ENCODE results near the gene ZNF587.

DNA sequence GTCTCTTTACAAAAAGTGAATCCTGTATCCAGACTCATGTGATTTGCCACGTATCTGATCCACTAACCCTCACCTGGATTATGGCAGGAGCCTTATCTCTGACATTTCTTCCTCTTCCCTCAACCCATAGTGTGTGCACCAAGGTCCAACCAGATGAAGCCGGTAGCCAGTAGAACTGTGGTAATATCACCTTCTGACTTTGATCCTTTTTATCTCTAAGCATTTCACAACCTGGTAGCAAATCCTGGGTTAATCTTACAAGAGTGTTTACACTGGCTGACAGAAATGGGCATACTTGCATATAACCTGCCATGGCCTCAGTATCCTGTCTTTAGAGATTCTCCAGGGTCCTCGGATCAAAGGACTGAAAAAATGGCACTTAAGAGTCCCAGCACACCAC lies 64.9 kb downstream of the ZNF587 start:
- TF ChIP-seq, protein P1, sequence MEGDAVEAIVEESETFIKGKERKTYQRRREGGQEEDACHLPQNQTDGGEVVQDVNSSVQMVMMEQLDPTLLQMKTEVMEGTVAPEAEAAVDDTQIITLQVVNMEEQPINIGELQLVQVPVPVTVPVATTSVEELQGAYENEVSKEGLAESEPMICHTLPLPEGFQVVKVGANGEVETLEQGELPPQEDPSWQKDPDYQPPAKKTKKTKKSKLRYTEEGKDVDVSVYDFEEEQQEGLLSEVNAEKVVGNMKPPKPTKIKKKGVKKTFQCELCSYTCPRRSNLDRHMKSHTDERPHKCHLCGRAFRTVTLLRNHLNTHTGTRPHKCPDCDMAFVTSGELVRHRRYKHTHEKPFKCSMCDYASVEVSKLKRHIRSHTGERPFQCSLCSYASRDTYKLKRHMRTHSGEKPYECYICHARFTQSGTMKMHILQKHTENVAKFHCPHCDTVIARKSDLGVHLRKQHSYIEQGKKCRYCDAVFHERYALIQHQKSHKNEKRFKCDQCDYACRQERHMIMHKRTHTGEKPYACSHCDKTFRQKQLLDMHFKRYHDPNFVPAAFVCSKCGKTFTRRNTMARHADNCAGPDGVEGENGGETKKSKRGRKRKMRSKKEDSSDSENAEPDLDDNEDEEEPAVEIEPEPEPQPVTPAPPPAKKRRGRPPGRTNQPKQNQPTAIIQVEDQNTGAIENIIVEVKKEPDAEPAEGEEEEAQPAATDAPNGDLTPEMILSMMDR (IDR thresholded peaks at IDR 0.05) = no peak
- TF ChIP-seq POLR2AphosphoS5 (IDR thresholded peaks at IDR 0.05) (no peak), POLR2A (IDR thresholded peaks at IDR 0.05) (no peak), EP300 (IDR thresholded peaks at IDR 0.05) (no peak)
